Stimulated activated CD4-positive, alpha-beta T cell treated with anti-CD3 and anti-CD28 coated beads, Interleukin-15, amount 100 ng/mL, for 48 hours (primary cell): Measurements from ENCODE around the gene RCBTB2.

Source experiments
- DNase-seq, 2 donors: peaks; one replicate each; pipeline ENCODE4 v3.0.0-alpha.2; 2020; ENCODE audit warnings: low read depth in 2 of 2

RCBTB2 gene

GRCh38 chr13:48449656-48450055 lies 83.2 kb downstream of the RCBTB2 start:
- DNase-seq, result no peak

GRCh38 chr13:48448959-48449614 lies 83.8 kb downstream of the RCBTB2 start:
- DNase-seq, result no peak

- DNase-seq, result no peak
These were observed 84.5 kb downstream of the RCBTB2 start for GRCh38 chr13:48448285-48448958.

- no peak for DNase-seq
These were observed 86.4 kb downstream of the RCBTB2 start for GRCh38 chr13:48446464-48446863.

DNA sequence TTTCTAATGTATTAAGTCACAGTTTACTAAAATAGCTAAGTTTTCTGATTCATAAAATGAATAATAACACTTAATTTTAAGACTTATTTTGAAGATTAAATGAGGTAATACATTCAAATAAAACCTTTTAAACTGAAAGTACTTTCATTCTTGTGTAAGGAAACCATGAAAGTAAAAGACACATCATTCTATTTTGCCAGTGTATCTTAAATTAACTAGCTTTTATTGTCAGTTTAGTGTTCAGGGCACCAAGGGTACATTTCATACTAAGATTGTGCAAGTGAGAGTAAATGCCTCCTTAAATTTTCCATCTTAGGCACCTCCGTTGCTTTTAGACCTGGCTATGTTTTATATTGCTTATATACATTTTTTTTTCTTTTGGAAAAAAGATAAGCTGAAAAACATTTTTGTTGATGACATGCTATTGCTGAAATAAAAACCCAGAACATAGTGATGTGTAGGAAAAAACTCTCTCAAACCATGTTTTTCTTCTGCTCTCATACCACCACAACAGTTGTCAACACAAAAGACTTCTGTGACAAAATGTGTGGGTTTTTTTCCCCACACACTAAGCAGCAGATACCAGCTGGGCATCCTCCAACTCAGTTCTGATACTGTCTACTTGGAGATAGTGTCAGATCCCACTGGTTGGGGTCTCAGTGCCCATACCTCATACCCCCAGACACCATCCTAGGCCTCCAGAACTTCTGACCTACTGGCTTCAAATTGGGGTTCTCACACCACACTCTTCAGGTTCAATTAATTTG lies 89.3 kb downstream of the RCBTB2 start:
- no peak for DNase-seq
